RWPE2 (cell line): ENCODE results near the gene NMNAT2.
A peak's percentile ranks its signal among the peaks of the same experiment; 100 is the strongest.

ENCODE experiments used
- ATAC-seq: fragments of 200-7000 bp; cut with Tn5 transposase; 3 replicates; pipeline ENCODE4 v1.9.1; 2021; ENCODE audit warnings: low read depth
- DNase-seq: peaks from one replicate; pipeline ENCODE4 v3.0.0-alpha.2; 2020; ENCODE audit warnings: low spot score
- H3K27ac ChIP-seq: fragments of 450-650 bp; 2 replicates; pipeline ENCODE4 v1.5.1; 2017; ENCODE audit warnings: mild to moderate bottlenecking; ENCODE audit not compliant: poor library complexity, severe bottlenecking
- H3K27me3 ChIP-seq: fragments of 250-450 bp; sonication (Bioruptor Pico); 2 replicates; pipeline ENCODE4 v1.5.1; 2021; ENCODE audit warnings: mild to moderate bottlenecking, moderate library complexity; ENCODE audit not compliant: insufficient read depth, poor library complexity, severe bottlenecking
- H3K36me3 ChIP-seq: fragments of 250-450 bp; sonication (Bioruptor Pico); 2 replicates; pipeline ENCODE4 v1.5.1; 2020; ENCODE audit warnings: low read depth, mild to moderate bottlenecking, moderate library complexity
- H3K4me1 ChIP-seq: fragments of 250-450 bp; sonication (Bioruptor Pico); 2 replicates; pipeline ENCODE4 v1.5.1; 2021; ENCODE audit warnings: mild to moderate bottlenecking, moderate library complexity; ENCODE audit not compliant: insufficient read depth, poor library complexity, severe bottlenecking
- H3K4me3 ChIP-seq: fragments of 250-450 bp; sonication (Bioruptor Pico); 2 replicates; pipeline ENCODE4 v1.5.1; 2021; ENCODE audit warnings: mild to moderate bottlenecking, moderate library complexity; ENCODE audit not compliant: severe bottlenecking
- H3K9me3 ChIP-seq: fragments of 250-450 bp; sonication (Bioruptor Pico); 2 replicates; pipeline ENCODE4 v1.5.1; 2021; ENCODE audit warnings: mild to moderate bottlenecking, moderate library complexity; ENCODE audit not compliant: severe bottlenecking
- TF ChIP-seq, protein P1 (sequence below): fragments of 450-650 bp; IDR thresholded peaks from one replicate; pipeline ENCODE4 v1.5.1; 2017; ENCODE audit warnings: mild to moderate bottlenecking, moderate library complexity; ENCODE audit not compliant: poor library complexity, severe bottlenecking

Gene NMNAT2

DNA sequence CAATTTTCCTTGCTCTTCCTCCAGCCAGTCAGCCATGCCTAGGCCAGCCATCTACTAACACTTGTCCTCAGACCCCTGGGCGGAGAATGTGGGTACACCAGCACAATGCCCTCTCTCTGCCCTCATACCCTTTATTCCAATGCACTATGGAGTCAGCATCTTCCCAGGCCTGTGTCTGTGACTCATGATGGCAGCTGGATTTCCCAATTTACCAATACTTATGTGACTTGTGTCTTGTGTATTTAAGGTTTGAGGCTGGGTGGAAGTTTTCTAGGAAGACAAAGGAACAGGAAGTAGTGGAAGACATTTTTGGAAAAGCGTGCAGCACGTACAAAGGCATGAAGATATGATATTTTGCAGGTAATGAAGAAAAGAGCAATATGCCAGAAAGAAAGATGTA lies 114.3 kb downstream of the NMNAT2 start:
- H3K27ac ChIP-seq, result no peak overlapping the region
- TF ChIP-seq, protein P1, sequence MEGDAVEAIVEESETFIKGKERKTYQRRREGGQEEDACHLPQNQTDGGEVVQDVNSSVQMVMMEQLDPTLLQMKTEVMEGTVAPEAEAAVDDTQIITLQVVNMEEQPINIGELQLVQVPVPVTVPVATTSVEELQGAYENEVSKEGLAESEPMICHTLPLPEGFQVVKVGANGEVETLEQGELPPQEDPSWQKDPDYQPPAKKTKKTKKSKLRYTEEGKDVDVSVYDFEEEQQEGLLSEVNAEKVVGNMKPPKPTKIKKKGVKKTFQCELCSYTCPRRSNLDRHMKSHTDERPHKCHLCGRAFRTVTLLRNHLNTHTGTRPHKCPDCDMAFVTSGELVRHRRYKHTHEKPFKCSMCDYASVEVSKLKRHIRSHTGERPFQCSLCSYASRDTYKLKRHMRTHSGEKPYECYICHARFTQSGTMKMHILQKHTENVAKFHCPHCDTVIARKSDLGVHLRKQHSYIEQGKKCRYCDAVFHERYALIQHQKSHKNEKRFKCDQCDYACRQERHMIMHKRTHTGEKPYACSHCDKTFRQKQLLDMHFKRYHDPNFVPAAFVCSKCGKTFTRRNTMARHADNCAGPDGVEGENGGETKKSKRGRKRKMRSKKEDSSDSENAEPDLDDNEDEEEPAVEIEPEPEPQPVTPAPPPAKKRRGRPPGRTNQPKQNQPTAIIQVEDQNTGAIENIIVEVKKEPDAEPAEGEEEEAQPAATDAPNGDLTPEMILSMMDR, result no peak
- ATAC-seq (peak; percentile 56), DNase-seq (no peak)
- no peaks in the 10 kb centered on the region for H3K36me3 ChIP-seq
- H3K4me3 ChIP-seq, result no peak overlapping the region
- no peaks in the 10 kb centered on the region for H3K27me3 ChIP-seq
- peaks cover 3% of the 10 kb centered on the region for H3K4me1 ChIP-seq
- no peaks in the 10 kb centered on the region for H3K9me3 ChIP-seq

DNA sequence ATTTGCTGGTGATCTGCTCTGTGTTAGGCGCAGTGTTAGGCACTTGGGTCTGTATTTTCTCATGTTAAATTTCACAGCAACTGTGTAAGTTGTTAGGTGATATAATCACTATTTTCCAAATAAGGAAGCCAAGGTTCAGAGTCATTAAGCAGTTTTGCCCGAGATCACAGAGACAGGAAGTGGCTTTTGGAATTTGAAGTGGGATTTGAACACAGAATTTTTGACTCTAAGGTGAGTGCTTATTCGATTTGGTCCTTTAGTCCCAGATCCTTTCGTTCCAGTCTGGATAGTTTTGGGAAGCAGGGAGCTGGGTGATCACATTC lies 114.9 kb downstream of the NMNAT2 start:
- no peak for DNase-seq
- Histone ChIP-seq H3K9me3 (no peaks in the 10 kb centered on the region), H3K27ac (no peak overlapping the region), H3K4me1 (peaks cover 3% of the 10 kb centered on the region), H3K4me3 (no peak overlapping the region), H3K27me3 (no peaks in the 10 kb centered on the region), H3K36me3 (no peaks in the 10 kb centered on the region)
- no peak for ATAC-seq
- TF ChIP-seq, protein P1, result no peak

DNA sequence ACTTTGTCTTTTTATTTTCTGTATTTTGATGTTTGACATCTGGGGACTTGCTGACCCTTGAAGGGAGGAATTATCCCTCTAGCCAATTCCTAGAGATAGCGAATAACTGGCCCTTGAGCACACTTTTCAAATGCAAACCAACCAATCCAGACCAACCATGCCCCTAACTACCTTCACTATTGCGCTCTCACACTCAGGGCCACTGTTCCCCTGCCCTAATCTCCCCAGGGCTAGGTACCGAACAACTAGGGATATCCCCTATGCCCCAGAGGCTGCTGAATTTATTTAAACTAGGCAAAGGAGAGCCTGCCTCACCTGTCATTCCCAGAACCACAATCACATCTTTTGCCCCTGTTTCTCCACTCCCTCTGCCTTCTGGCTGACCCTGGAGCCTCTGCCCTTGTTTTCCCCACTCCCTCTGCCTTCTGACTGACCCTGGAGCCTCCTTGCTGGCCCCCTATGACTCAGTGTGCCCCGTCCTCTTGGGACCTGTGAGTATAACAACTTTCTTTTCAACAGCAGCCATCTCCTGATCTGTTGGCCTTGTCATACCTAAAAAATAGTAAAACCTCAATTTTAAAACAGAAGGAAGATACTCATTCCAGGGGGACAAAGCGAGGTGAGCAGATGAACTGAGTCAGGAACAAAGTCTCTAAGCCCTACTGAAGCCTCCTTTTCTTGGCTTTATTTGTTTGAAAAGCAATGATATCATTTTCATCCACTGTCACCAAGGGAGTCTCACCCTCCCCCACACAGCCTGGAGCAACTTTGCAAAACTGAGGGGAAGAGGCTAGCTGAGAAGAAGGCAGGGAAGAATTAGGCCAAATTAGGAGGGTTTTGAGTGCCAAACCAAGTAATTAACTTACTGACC lies 115.5 kb downstream of the NMNAT2 start:
- H3K4me1 ChIP-seq, result peaks cover 3% of the 10 kb centered on the region
- no peak for ATAC-seq
- no peaks in the 10 kb centered on the region for H3K9me3 ChIP-seq
- TF ChIP-seq, protein P1, result no peak
- H3K36me3 ChIP-seq, result no peaks in the 10 kb centered on the region
- no peak overlapping the region for H3K4me3 ChIP-seq
- H3K27ac ChIP-seq, result no peak overlapping the region
- no peaks in the 10 kb centered on the region for H3K27me3 ChIP-seq
- no peak for DNase-seq

DNA sequence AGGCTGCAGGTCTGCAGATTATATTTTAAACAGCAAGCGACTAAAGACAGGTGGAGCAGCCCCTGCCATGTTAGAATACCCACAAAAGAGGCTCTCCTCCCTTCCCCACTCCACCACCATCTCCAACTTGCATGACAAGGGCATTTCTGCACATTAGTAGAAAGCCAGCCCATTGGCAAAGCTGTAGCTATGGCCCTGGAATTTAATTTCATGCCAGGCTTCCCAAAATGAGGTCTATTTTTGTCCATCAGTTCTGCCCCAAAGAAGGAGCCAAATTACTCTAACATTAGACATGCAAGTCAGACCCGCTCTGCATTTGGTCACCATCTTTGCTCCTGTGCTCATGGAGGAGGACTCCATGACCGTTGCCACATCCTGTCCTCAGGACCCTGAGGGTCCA lies 116.9 kb downstream of the NMNAT2 start:
- H3K27ac ChIP-seq, result no peak overlapping the region
- no peaks in the 10 kb centered on the region for H3K27me3 ChIP-seq
- TF ChIP-seq, protein P1, result no peak
- DNase-seq (no peak), ATAC-seq (no peak)
- no peak overlapping the region for H3K4me3 ChIP-seq
- H3K9me3 ChIP-seq, result no peaks in the 10 kb centered on the region
- no peaks in the 10 kb centered on the region for H3K36me3 ChIP-seq
- peaks cover 3% of the 10 kb centered on the region for H3K4me1 ChIP-seq

GRCh38 chr1:183300828-183301227 lies 117.4 kb downstream of the NMNAT2 start:
- peaks cover 3% of the 10 kb centered on the region for H3K4me1 ChIP-seq
- H3K27ac ChIP-seq, result no peak overlapping the region
- no peaks in the 10 kb centered on the region for H3K9me3 ChIP-seq
- DNase-seq (no peak), ATAC-seq (no peak)
- H3K36me3 ChIP-seq, result no peaks in the 10 kb centered on the region
- TF ChIP-seq, protein P1, result no peak
- no peaks in the 10 kb centered on the region for H3K27me3 ChIP-seq
- no peak overlapping the region for H3K4me3 ChIP-seq
